GM12878 (cell line): ENCODE data around the gene OTOG. TPM values are rescaled to one million over a fixed set of nuclear protein-coding genes. Genes with fewer than 3 reads are reported as not detected.

Source experiments
- ATAC-seq: fragments of 200-7000 bp; cut with Tn5 transposase; 3 replicates; pipeline ENCODE4 v1.9.1; 2020; ENCODE audit warnings: mild to moderate bottlenecking, moderate library complexity
- BruUV-seq: library from RNA; stranded (reverse); fragments of 400-500 nt; replicated peaks from 2 replicates; lab custom pipeline; 2021; lab: Mats Ljungman, UMichigan
- CTCF ChIA-PET: fragments of 300-600 bp; sonication (Branson Sonifier 250); formaldehyde crosslinking; extraction: SDS; loops from one replicate; lab custom pipeline; 2021; ENCODE audit warnings: inconsistent platforms; lab: Yijun Ruan, JAX
- POLR2A ChIA-PET: fragments of 350-600 bp; formaldehyde crosslinking; extraction: SDS; loops from one replicate; lab custom pipeline; 2021; ENCODE audit warnings: inconsistent platforms; lab: Charles Lee
- RAD21 ChIA-PET: fragments of 300-600 bp; sonication (Branson Sonifier 250); formaldehyde crosslinking; loops from one replicate; lab custom pipeline; 2023; ENCODE audit warnings: antibody characterized with exemption; ENCODE audit not compliant: unreplicated experiment; lab: Charles Lee
- SMC1A ChIA-PET: fragments of 300-600 bp; sonication (Branson Sonifier 250); formaldehyde crosslinking; loops from one replicate; lab custom pipeline; 2023; ENCODE audit not compliant: unreplicated experiment, uncharacterized antibody; lab: Charles Lee
- DNase-seq: peaks from one replicate; pipeline ENCODE4 v3.0.0-alpha.2; 2011; ENCODE audit warnings: low read depth, low spot score
- FAIRE-seq: peaks from 3 replicates; lab custom pipeline; 2011; peaks lifted over from hg19 to GRCh38; lab: Jason Lieb, UNC
- H2AFZ ChIP-seq: 2 replicates; pipeline ENCODE4 v1.6.0; 2011; ENCODE audit warnings: low read depth, low read length, control low read depth; ENCODE audit not compliant: control insufficient read depth
- H3K27ac ChIP-seq: 2 replicates; pipeline ENCODE4 v1.5.1; 2011; ENCODE audit warnings: control low read depth; ENCODE audit not compliant: control insufficient read depth, insufficient read depth
- H3K27me3 ChIP-seq, 2 experiments: replicated peaks in 1 of 2; 2 replicates each; pipeline versions ENCODE4 v1.6.0 to v1.6.1; 2011; ENCODE audit warnings: low read length in 1 of 2; ENCODE audit not compliant: control insufficient read depth in 2 of 2, insufficient read depth in 2 of 2
- H3K36me3 ChIP-seq, 2 experiments: 2 replicates each; pipeline ENCODE4 v1.5.1; 2011; ENCODE audit warnings: low read length in 1 of 2; ENCODE audit not compliant: control insufficient read depth in 2 of 2, insufficient read depth in 2 of 2
- H3K4me1 ChIP-seq: 2 replicates; pipeline ENCODE4 v1.6.1; 2011; ENCODE audit warnings: mild to moderate bottlenecking, low read length, moderate library complexity, mixed read lengths; ENCODE audit not compliant: control insufficient read depth, insufficient read depth
- H3K4me2 ChIP-seq: 2 replicates; pipeline ENCODE4 v1.6.0; 2011; ENCODE audit warnings: control low read depth; ENCODE audit not compliant: control insufficient read depth, insufficient read depth
- H3K4me3 ChIP-seq: fragments of 200-600 bp; sonication (generic); 2 replicates; pipeline ENCODE4 v1.5.1; 2016
- H3K79me2 ChIP-seq: 2 replicates; pipeline ENCODE4 v1.6.0; 2011; ENCODE audit warnings: low read length; ENCODE audit not compliant: control insufficient read depth, insufficient read depth
- H3K9ac ChIP-seq: 2 replicates; pipeline ENCODE4 v1.8.0; 2011; ENCODE audit warnings: low read length, control low read depth, mixed read lengths; ENCODE audit not compliant: control insufficient read depth, insufficient read depth
- H3K9me3 ChIP-seq: replicated peaks from 3 replicates; pipeline ENCODE4 v1.5.1; 2011; ENCODE audit warnings: mild to moderate bottlenecking, low read length; ENCODE audit not compliant: control insufficient read depth, insufficient read depth
- H4K20me1 ChIP-seq: 2 replicates; pipeline ENCODE4 v1.6.0; 2011; ENCODE audit not compliant: control insufficient read depth, insufficient read depth
- ELK1 ChIP-seq: IDR thresholded peaks from 2 replicates; pipeline ENCODE4 v1.6.1; 2012; ENCODE audit warnings: low read depth, low read length, improper control_type of control experiment
- IRF3 ChIP-seq: fragments of 450-650 bp; IDR thresholded peaks from 2 replicates; pipeline ENCODE4 v1.6.1; 2014; ENCODE audit warnings: mild to moderate bottlenecking
- JUNB ChIP-seq: IDR thresholded peaks from 2 replicates; pipeline ENCODE4 v1.6.1; 2016; ENCODE audit warnings: antibody characterized with exemption, mild to moderate bottlenecking
- PBX3 ChIP-seq: IDR thresholded peaks from 2 replicates; pipeline ENCODE4 v1.6.1; 2011; ENCODE audit warnings: mild to moderate bottlenecking, low read depth, low read length, moderate library complexity; ENCODE audit not compliant: insufficient replicate concordance
- ZBTB4 ChIP-seq: fragments of 450-650 bp; formaldehyde crosslinking; IDR thresholded peaks from 2 replicates; pipeline ENCODE4 v1.4.0; 2022; ENCODE audit warnings: mild to moderate bottlenecking, moderate library complexity
- WGBS: methylation state at CpG from one replicate; pipeline ENCODE4 v1.1.6; 2016; ENCODE audit warnings: low lambda C conversion rate; ENCODE audit not compliant: insufficient replicate concordance, insufficient coverage; ENCODE audit errors: missing lambda C conversion rate; 5-methylcytosine and 5-hydroxymethylcytosine counted together
- in situ Hi-C: fragments of 300-500 bp; cut with MboI; formaldehyde crosslinking; loops from 9 replicates; pipeline ENCODE4 v1.14.3; 2018; ENCODE audit warnings: mixed read lengths
- intact Hi-C: fragments of 100-400 bp; cut with micrococcal nuclease; formaldehyde crosslinking; loops from one replicate; pipeline ENCODE4 v1.14.2; 2022; ENCODE audit not compliant: unreplicated experiment
- polyA plus RNA-seq, 11 experiments: library from polyadenylated mRNA; depleted of rRNA in 4 of 11; unstranded in 6 of 11; stranded (reverse) in 5 of 11; fragments of >200 nt; fragmentation: Nextera tagmentation in 4 of 11; fragmentation: Illumina TruSeq in 1 of 11; extraction: Ambion mirVana in 4 of 11; extraction: Trizol in 1 of 11; gene quantifications; 1 replicate in 1 of 11; 2 replicates in 10 of 11; pipeline versions ENCODE4 v1.2.1 to v1.2.3, GENCODE V29; 2011 to 2016; ENCODE audit warnings: inconsistent platforms in 2 of 11, missing spikeins in 2 of 11, low read depth in 1 of 11
- total RNA-seq, 4 experiments: library from RNA; depleted of rRNA in 3 of 4; stranded (reverse); fragments of >200 nt in 3 of 4; fragmentation: Illumina TruSeq in 1 of 4; extraction: Trizol in 1 of 4; gene quantifications; 2 replicates each; pipeline versions ENCODE4 v1.2.1 to v1.2.3, GENCODE V29; 2013 to 2021

OTOG gene
- total and polyA plus RNA-seq, 10 of the 15 experiments (the other 5 are each of a cell fraction or from before 2014, with no cell fraction given) = not detected

GRCh38 chr11:17682848-17683247 lies 135.8 kb downstream of the OTOG start (continued):
- TF ChIP-seq ZBTB4 (CRISPR knock-in tag) (no peak), IRF3 (no peak)

GRCh38 chr11:17683377-17684161 lies 136.5 kb downstream of the OTOG start:
- intact Hi-C loops = no loop called here
- DNase-seq (no peak), ATAC-seq (no peak), FAIRE-seq (no peak)
- ChIA-PET POLR2A (no interaction called here), CTCF (no interaction called here), RAD21 (no interaction called here), SMC1A (no interaction called here)
- H2AFZ ChIP-seq = no peak overlapping the region
- H3K4me2 ChIP-seq = no peak overlapping the region
- BruUV-seq = no TSS peak
- H3K27me3 ChIP-seq = peaks cover 0 to 5% of the 10 kb centered on the region in 2 experiments
- no peak overlapping the region for H3K4me3 ChIP-seq
- H4K20me1 ChIP-seq = no peaks in the 10 kb centered on the region
- WGBS = 38% methylated on average over 12 of the region's 12 CpGs
- no peaks in the 10 kb centered on the region for H3K9me3 ChIP-seq
- H3K36me3 ChIP-seq = no peaks in the 10 kb centered on the region
- H3K79me2 ChIP-seq = no peaks in the 10 kb centered on the region
- no peak overlapping the region for H3K9ac ChIP-seq
- H3K27ac ChIP-seq = no peak overlapping the region
- in situ Hi-C loops = no loop called here
- H3K4me1 ChIP-seq = no peaks in the 10 kb centered on the region
- TF ChIP-seq PBX3 (peak; percentile 19), JUNB (no peak), ELK1 (no peak)
